Caco-2 (cell line): ENCODE results near the gene RPL9. TPM values are rescaled to one million over a fixed set of nuclear protein-coding genes. Genes with fewer than 3 reads are reported as not detected.

Experiments
- BruUV-seq: library from RNA; stranded (reverse); fragments of 400-500 nt; replicated peaks from 2 replicates; lab custom pipeline; 2021; lab: Mats Ljungman, UMichigan
- CTCF ChIA-PET: fragments of 300-600 bp; sonication (Branson Sonifier 250); formaldehyde crosslinking; loops from one replicate; lab custom pipeline; 2022; ENCODE audit warnings: antibody characterized with exemption; lab: Charles Lee
- POLR2A ChIA-PET: fragments of 300-600 bp; sonication (Branson Sonifier 250); formaldehyde crosslinking; loops from one replicate; lab custom pipeline; 2022; ENCODE audit warnings: antibody characterized with exemption; lab: Charles Lee
- DNase-seq, 2 experiments: peaks; one replicate each; pipeline versions ENCODE4 v3.0.0 to v3.0.0-alpha.2; 2020 to 2022
- H3K27me3 ChIP-seq: replicated peaks from 2 replicates; pipeline ENCODE4 v1.6.0; 2011; ENCODE audit warnings: low read length; ENCODE audit not compliant: control insufficient read depth, insufficient read depth
- H3K36me3 ChIP-seq: 2 replicates; pipeline ENCODE4 v1.5.1; 2011; ENCODE audit warnings: low read length; ENCODE audit not compliant: control insufficient read depth, insufficient read depth
- H3K4me1 ChIP-seq: fragments of 250-450 bp; sonication (Bioruptor Pico); 2 replicates; pipeline ENCODE4 v1.5.1; 2020; ENCODE audit warnings: mild to moderate bottlenecking
- H3K4me3 ChIP-seq: 2 replicates; pipeline ENCODE4 v1.5.1; 2011; ENCODE audit warnings: low read depth, mild to moderate bottlenecking, control low read depth, low read length
- H3K9me3 ChIP-seq: fragments of 250-450 bp; sonication (Bioruptor Pico); 2 replicates; pipeline ENCODE4 v1.5.1; 2020; ENCODE audit warnings: mild to moderate bottlenecking, moderate library complexity
- H3K27ac Mint-ChIP-seq: one replicate; pipeline ENCODE4 v1.8.0; 2022; ENCODE audit warnings: mixed read lengths; ENCODE audit not compliant: unreplicated experiment
- H3K27me3 Mint-ChIP-seq: one replicate; pipeline ENCODE4 v1.8.0; 2022; ENCODE audit warnings: mixed read lengths; ENCODE audit not compliant: insufficient read depth, unreplicated experiment
- H3K36me3 Mint-ChIP-seq: one replicate; pipeline ENCODE4 v1.8.0; 2022; ENCODE audit warnings: mild to moderate bottlenecking, mixed read lengths; ENCODE audit not compliant: insufficient read depth, unreplicated experiment
- H3K4me1 Mint-ChIP-seq: one replicate; pipeline ENCODE4 v1.8.0; 2022; ENCODE audit warnings: low read depth, mixed read lengths; ENCODE audit not compliant: unreplicated experiment
- H3K4me3 Mint-ChIP-seq: one replicate; pipeline ENCODE4 v1.8.0; 2022; ENCODE audit warnings: mild to moderate bottlenecking, moderate library complexity, mixed read lengths; ENCODE audit not compliant: unreplicated experiment
- H3K9me3 Mint-ChIP-seq: one replicate; pipeline ENCODE4 v1.8.0; 2022; ENCODE audit warnings: mixed read lengths; ENCODE audit not compliant: unreplicated experiment
- intact Hi-C: fragments of 100-400 bp; cut with micrococcal nuclease; formaldehyde crosslinking; loops from one replicate; pipeline ENCODE4 v1.10.0; 2022; ENCODE audit not compliant: unreplicated experiment
- total RNA-seq: library from RNA; stranded (reverse); gene quantifications from 2 replicates; pipeline ENCODE4 v1.2.3, GENCODE V29; 2022
- TF ChIP-seq, protein P1 (sequence below), 2 experiments: fragments of 200-600 bp in 1 of 2; IDR thresholded peaks; 1 replicate in 1 of 2; 2 replicates in 1 of 2; pipeline versions ENCODE4 v1.5.1 to v1.8.0; 2011 to 2022; ENCODE audit warnings: antibody characterized with exemption in 1 of 2, control low read depth in 1 of 2, inconsistent platforms in 1 of 2, low read depth in 1 of 2, low read length in 1 of 2, mild to moderate bottlenecking in 1 of 2, moderate library complexity in 1 of 2; ENCODE audit not compliant: insufficient read depth in 1 of 2, severe bottlenecking in 1 of 2, unreplicated experiment in 1 of 2

Gene RPL9
- total RNA-seq, 1 experiment from 2014 or later = 976 TPM

DNA sequence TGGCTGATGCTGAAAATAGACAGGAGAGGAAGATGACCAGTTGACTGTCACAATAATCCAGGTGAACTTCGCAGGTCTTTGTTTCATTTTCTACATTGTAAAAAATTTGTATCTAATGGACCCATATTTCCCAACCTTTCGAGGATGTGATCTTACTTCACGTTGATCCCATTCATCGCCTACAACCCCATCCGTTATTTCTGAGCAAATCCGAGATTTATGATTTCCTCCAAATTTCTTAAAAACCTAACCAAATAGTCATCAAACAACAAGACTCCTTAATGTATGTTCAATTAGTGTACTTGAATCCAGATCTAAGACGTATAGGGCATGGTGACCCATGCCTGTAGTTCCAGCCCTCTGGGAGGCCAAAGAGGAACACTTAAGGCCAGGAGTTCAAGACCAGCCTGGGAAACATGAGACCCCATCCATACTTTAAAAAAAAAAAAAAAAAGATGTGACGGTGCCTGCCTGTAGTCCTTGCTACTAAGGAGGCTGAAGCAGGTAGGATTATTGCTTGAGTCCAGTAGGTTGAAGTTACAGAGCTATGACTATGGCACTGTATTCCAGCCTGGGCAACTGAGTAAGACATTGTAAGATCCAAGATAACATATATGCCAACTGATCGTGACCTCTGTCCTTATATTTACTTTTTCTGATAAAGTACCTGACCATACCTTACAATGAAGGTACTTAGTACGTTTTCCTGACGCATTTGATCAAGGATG is 5.7 kb downstream of the RPL9 start:
- no peaks in the 10 kb centered on the region for H3K9me3 Mint-ChIP-seq
- peaks cover 14% of the 10 kb centered on the region for H3K36me3 ChIP-seq
- no peaks in the 10 kb centered on the region for H3K27me3 Mint-ChIP-seq
- H3K36me3 Mint-ChIP-seq = peaks cover 94% of the 10 kb centered on the region
- peaks cover 22% of the 10 kb centered on the region for H3K4me1 Mint-ChIP-seq
- no peak overlapping the region for H3K27ac Mint-ChIP-seq
- ChIA-PET POLR2A (no interaction called here), CTCF (no interaction called here)
- H3K4me1 ChIP-seq = peaks cover 26% of the 10 kb centered on the region
- no peak overlapping the region for H3K4me3 ChIP-seq
- H3K4me3 Mint-ChIP-seq = no peak overlapping the region
- no peaks in the 10 kb centered on the region for H3K27me3 ChIP-seq
- intact Hi-C loops = loop anchor here (5.0 to 10.0 kb wide), 2 partner anchors 86 to 548 kb away; partner anchors contain the start of gene RFC1
- no TSS peak for BruUV-seq
- TF ChIP-seq, protein P1, sequence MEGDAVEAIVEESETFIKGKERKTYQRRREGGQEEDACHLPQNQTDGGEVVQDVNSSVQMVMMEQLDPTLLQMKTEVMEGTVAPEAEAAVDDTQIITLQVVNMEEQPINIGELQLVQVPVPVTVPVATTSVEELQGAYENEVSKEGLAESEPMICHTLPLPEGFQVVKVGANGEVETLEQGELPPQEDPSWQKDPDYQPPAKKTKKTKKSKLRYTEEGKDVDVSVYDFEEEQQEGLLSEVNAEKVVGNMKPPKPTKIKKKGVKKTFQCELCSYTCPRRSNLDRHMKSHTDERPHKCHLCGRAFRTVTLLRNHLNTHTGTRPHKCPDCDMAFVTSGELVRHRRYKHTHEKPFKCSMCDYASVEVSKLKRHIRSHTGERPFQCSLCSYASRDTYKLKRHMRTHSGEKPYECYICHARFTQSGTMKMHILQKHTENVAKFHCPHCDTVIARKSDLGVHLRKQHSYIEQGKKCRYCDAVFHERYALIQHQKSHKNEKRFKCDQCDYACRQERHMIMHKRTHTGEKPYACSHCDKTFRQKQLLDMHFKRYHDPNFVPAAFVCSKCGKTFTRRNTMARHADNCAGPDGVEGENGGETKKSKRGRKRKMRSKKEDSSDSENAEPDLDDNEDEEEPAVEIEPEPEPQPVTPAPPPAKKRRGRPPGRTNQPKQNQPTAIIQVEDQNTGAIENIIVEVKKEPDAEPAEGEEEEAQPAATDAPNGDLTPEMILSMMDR (IDR thresholded peaks at IDR 0.05; ENCODE audit: insufficient read depth in 1 of 2, low read depth in 1 of 2, low read length in 1 of 2, severe bottlenecking in 1 of 2, unreplicated experiment in 1 of 2) = no peak
- DNase-seq = no peak
- no peaks in the 10 kb centered on the region for H3K9me3 ChIP-seq

DNA sequence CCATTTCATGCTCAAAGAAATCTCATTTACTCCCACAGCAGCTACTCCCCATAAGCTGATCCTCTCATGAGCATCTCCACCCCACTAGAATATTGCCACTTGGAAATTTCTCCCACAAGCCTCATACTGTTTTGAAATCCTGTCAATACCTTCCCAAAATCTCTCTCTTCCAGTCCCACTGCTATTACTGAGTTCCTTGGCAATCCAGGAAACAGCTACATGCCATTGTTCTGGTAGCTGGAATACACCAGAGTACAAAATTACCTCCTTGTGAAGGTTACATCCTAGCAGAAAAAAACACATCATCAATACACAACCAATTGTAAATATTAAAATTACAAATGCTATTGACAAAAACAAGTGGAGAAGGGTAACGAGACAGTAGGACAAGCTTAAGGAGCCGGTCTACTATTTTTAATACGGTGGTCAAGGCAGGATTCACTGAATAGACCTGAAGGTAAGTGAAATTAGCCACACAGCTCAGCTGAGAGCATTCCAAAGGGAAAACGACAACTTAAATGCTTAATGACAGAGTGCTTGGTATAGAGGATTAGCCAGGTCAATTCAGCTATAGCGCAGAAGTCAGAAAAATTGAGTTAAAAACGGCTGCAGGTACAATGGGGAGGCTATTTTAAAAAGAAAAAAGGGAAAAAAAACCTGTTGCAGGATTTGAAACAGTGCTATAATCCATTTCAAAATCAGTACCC is 6.4 kb downstream of the RPL9 start:
- intact Hi-C loops = loop anchor here (5.0 to 10.0 kb wide), 2 partner anchors 85 to 548 kb away; partner anchors contain the start of gene RFC1
- DNase-seq = no peak

More for the DNA sequence above, 6.4 kb downstream of the RPL9 start:
- H3K36me3 Mint-ChIP-seq = peaks cover 94% of the 10 kb centered on the region
- Histone ChIP-seq H3K27me3 (no peaks in the 10 kb centered on the region), H3K4me1 (peaks cover 22% of the 10 kb centered on the region), H3K36me3 (peaks cover 14% of the 10 kb centered on the region), H3K9me3 (no peaks in the 10 kb centered on the region), H3K4me3 (no peak overlapping the region)
- peak overlapping the region; percentile 77 for H3K27ac Mint-ChIP-seq
- TF ChIP-seq, protein P1 (IDR thresholded peaks at IDR 0.05; ENCODE audit: insufficient read depth in 1 of 2, low read depth in 1 of 2, low read length in 1 of 2, severe bottlenecking in 1 of 2, unreplicated experiment in 1 of 2) = no peak
- no peaks in the 10 kb centered on the region for H3K9me3 Mint-ChIP-seq
- BruUV-seq = no TSS peak
- H3K4me3 Mint-ChIP-seq = no peak overlapping the region
- H3K4me1 Mint-ChIP-seq = peaks cover 22% of the 10 kb centered on the region
- ChIA-PET CTCF (interaction anchor here (0.6 kb wide), 1 partner anchor 52 kb away, joined by 3 read pairs; no protein-coding TSS in a partner anchor), POLR2A (interaction anchor here (0.6 kb wide), 1 partner anchor 549 kb away, joined by 6 read pairs; no protein-coding TSS in a partner anchor)
- no peaks in the 10 kb centered on the region for H3K27me3 Mint-ChIP-seq
